H9 (cell line): Measurements from ENCODE around the gene SIGLEC11. TPM values are rescaled to one million over a fixed set of nuclear protein-coding genes. Genes with fewer than 3 reads are reported as not detected.

Source experiments
- DNase-seq: peaks from one replicate; pipeline ENCODE4 v3.0.0-alpha.2; 2017
- H2AFZ ChIP-seq: one replicate; pipeline ENCODE4 v1.6.1; 2013; ENCODE audit warnings: mild to moderate bottlenecking, low read length, control low read depth, moderate library complexity
- H2AK5ac ChIP-seq: 2 replicates; pipeline ENCODE4 v1.6.1; 2013; ENCODE audit warnings: low read length, control low read depth, mixed read lengths; ENCODE audit not compliant: insufficient read length
- H2BK120ac ChIP-seq: one replicate; pipeline ENCODE4 v1.6.1; 2013; ENCODE audit warnings: low read depth, mild to moderate bottlenecking, low read length, control low read depth, inconsistent platforms; ENCODE audit not compliant: poor library complexity, severe bottlenecking
- H2BK12ac ChIP-seq: 2 replicates; pipeline ENCODE4 v1.6.1; 2013; ENCODE audit warnings: low read length, control low read depth, mixed read lengths, low read depth; ENCODE audit not compliant: insufficient read length
- H2BK15ac ChIP-seq: 2 replicates; pipeline ENCODE4 v1.6.1; 2013; ENCODE audit warnings: low read depth, low read length, control low read depth
- H2BK20ac ChIP-seq: one replicate; pipeline ENCODE4 v1.6.1; 2013; ENCODE audit warnings: low read depth, mild to moderate bottlenecking, low read length, control low read depth, inconsistent platforms; ENCODE audit not compliant: poor library complexity, severe bottlenecking
- H2BK5ac ChIP-seq: 2 replicates; pipeline ENCODE4 v1.6.1; 2013; ENCODE audit warnings: low read length, control low read depth, mixed read lengths; ENCODE audit not compliant: insufficient read length
- H3K14ac ChIP-seq: 2 replicates; pipeline ENCODE4 v1.6.1; 2013; ENCODE audit warnings: low read length, control low read depth; ENCODE audit not compliant: insufficient read depth
- H3K18ac ChIP-seq: 2 replicates; pipeline ENCODE4 v1.6.1; 2013; ENCODE audit warnings: low read depth, mild to moderate bottlenecking, mixed read lengths, low read length, control low read depth; ENCODE audit not compliant: insufficient read length
- H3K23ac ChIP-seq: 2 replicates; pipeline ENCODE4 v1.6.1; 2013; ENCODE audit warnings: low read length, control low read depth, mixed read lengths, low read depth; ENCODE audit not compliant: insufficient read length
- H3K23me2 ChIP-seq: 2 replicates; pipeline ENCODE4 v1.6.1; 2013; ENCODE audit warnings: low read depth, mild to moderate bottlenecking, mixed read lengths, low read length, control low read depth; ENCODE audit not compliant: insufficient read length, poor library complexity, severe bottlenecking
- H3K27ac ChIP-seq: 2 replicates; pipeline ENCODE4 v1.5.1; 2013; ENCODE audit warnings: low read length, control low read depth, mixed read lengths, low read depth; ENCODE audit not compliant: insufficient read length
- H3K27me3 ChIP-seq: 2 replicates; pipeline ENCODE4 v1.6.1; 2013; ENCODE audit warnings: low read length, control low read depth, inconsistent platforms; ENCODE audit not compliant: insufficient read depth
- H3K4ac ChIP-seq: 2 replicates; pipeline ENCODE4 v1.6.1; 2013; ENCODE audit warnings: low read depth, mild to moderate bottlenecking, control low read depth, inconsistent platforms, low read length, moderate library complexity
- H3K4me1 ChIP-seq: 2 replicates; pipeline ENCODE4 v1.6.1; 2013; ENCODE audit warnings: low read length, control low read depth, inconsistent platforms; ENCODE audit not compliant: insufficient read depth
- H3K4me2 ChIP-seq: 2 replicates; pipeline ENCODE4 v1.6.1; 2013; ENCODE audit warnings: low read length, control low read depth, mixed read lengths; ENCODE audit not compliant: insufficient read length, insufficient read depth
- H3K56ac ChIP-seq: 2 replicates; pipeline ENCODE4 v1.6.1; 2013; ENCODE audit warnings: low read depth, mild to moderate bottlenecking, mixed read lengths, low read length, control low read depth; ENCODE audit not compliant: insufficient read length
- H3K79me1 ChIP-seq: 2 replicates; pipeline ENCODE4 v1.6.1; 2013; ENCODE audit warnings: low read depth, mild to moderate bottlenecking, moderate library complexity, low read length, control low read depth, inconsistent platforms; ENCODE audit not compliant: insufficient read depth, poor library complexity, severe bottlenecking
- H3K79me2 ChIP-seq: 2 replicates; pipeline ENCODE4 v1.6.1; 2013; ENCODE audit warnings: low read length, control low read depth, inconsistent platforms; ENCODE audit not compliant: insufficient read depth
- H3K9ac ChIP-seq: 2 replicates; pipeline ENCODE4 v1.6.1; 2013; ENCODE audit warnings: low read length, control low read depth, mixed read lengths; ENCODE audit not compliant: insufficient read length; ENCODE audit errors: extremely low read depth
- H3K9me3 ChIP-seq: one replicate; pipeline ENCODE4 v1.6.1; 2013; ENCODE audit warnings: low read depth, low read length, inconsistent platforms; ENCODE audit not compliant: control insufficient read depth
- H3T11ph ChIP-seq: one replicate; pipeline ENCODE4 v1.6.1; 2013; ENCODE audit warnings: mild to moderate bottlenecking, low read length, control low read depth, inconsistent platforms
- H4K20me1 ChIP-seq: one replicate; pipeline ENCODE4 v1.6.1; 2013; ENCODE audit not compliant: control insufficient read depth, insufficient read length, insufficient read depth
- H4K5ac ChIP-seq: 2 replicates; pipeline ENCODE4 v1.6.1; 2013; ENCODE audit warnings: low read depth, mild to moderate bottlenecking, mixed read lengths, low read length, control low read depth; ENCODE audit not compliant: insufficient read length
- H4K8ac ChIP-seq: replicated peaks from 2 replicates; pipeline ENCODE4 v1.6.1; 2013; ENCODE audit warnings: low read length, control low read depth, mixed read lengths, low read depth; ENCODE audit not compliant: insufficient read length
- H4K91ac ChIP-seq: 2 replicates; pipeline ENCODE4 v1.6.1; 2013; ENCODE audit warnings: low read depth, mild to moderate bottlenecking, moderate library complexity, mixed read lengths, low read length, control low read depth; ENCODE audit not compliant: insufficient read length
- H3K27ac Mint-ChIP-seq, 3 experiments: 2 replicates in 2 of 3; 3 replicates in 1 of 3; pipeline ENCODE4 v1.8.0; 2020 to 2021; ENCODE audit warnings: mixed read lengths in 3 of 3, mild to moderate bottlenecking in 1 of 3, moderate library complexity in 1 of 3
- H3K27me3 Mint-ChIP-seq: 2 replicates; pipeline ENCODE4 v1.8.0; 2021; ENCODE audit warnings: low read depth, mild to moderate bottlenecking, moderate library complexity, mixed read lengths
- H3K36me3 Mint-ChIP-seq, 3 experiments: 2 replicates in 2 of 3; 3 replicates in 1 of 3; pipeline ENCODE4 v1.8.0; 2020 to 2021; ENCODE audit warnings: low read depth in 3 of 3, mixed read lengths in 3 of 3; ENCODE audit not compliant: insufficient read depth in 1 of 3
- H3K4me1 Mint-ChIP-seq, 2 experiments: 2 replicates each; pipeline ENCODE4 v1.8.0; 2020; ENCODE audit warnings: mixed read lengths in 2 of 2
- H3K4me3 Mint-ChIP-seq, 2 experiments: 2 replicates in 1 of 2; 3 replicates in 1 of 2; pipeline ENCODE4 v1.8.0; 2020 to 2021; ENCODE audit warnings: mild to moderate bottlenecking in 2 of 2, mixed read lengths in 2 of 2, moderate library complexity in 1 of 2
- H3K9me3 Mint-ChIP-seq, 2 experiments: 2 replicates in 1 of 2; 3 replicates in 1 of 2; pipeline ENCODE4 v1.8.0; 2020; ENCODE audit warnings: mild to moderate bottlenecking in 2 of 2, mixed read lengths in 2 of 2, moderate library complexity in 1 of 2
- CTCF ChIP-seq: fragments of 200-600 bp; sonication (generic); conservative IDR thresholded peaks from 3 replicates; pipeline ENCODE4 v1.8.0; 2021; ENCODE audit warnings: antibody characterized with exemption, mild to moderate bottlenecking
- WGBS: extraction: QIAGEN DNeasy Blood & Tissue Kit; methylation state at CpG from one replicate; pipeline ENCODE4 v1.1.7; 2013; ENCODE audit warnings: missing lambda C conversion rate, low lambda C conversion rate, mixed read lengths; ENCODE audit not compliant: insufficient read length; ENCODE audit errors: extremely low coverage; 5-methylcytosine and 5-hydroxymethylcytosine counted together
- total RNA-seq: library from RNA; stranded (reverse); gene quantifications from 2 replicates; pipeline ENCODE4 v1.2.1, GENCODE V29; 2021

The SIGLEC11 gene
- total RNA-seq, 1 experiment from 2014 or later: not detected

- Histone ChIP-seq H2AFZ (no peak overlapping the region), H2BK5ac (no peak overlapping the region), H2BK120ac (no peak overlapping the region), H4K5ac (no peak overlapping the region), H2AK5ac (no peak overlapping the region), H3K79me1 (no peaks in the 10 kb centered on the region), H3K4me2 (no peak overlapping the region), H3K14ac (no peak overlapping the region), H3K9me3 (no peaks in the 10 kb centered on the region), H4K91ac (no peak overlapping the region), H3K18ac (no peak overlapping the region), H3K4me1 (no peaks in the 10 kb centered on the region), H3K4ac (no peak overlapping the region), H3T11ph (no peak overlapping the region), H3K79me2 (no peaks in the 10 kb centered on the region), H3K23ac (no peak overlapping the region), H3K9ac (no peak overlapping the region), H2BK15ac (no peak overlapping the region), H3K27me3 (no peaks in the 10 kb centered on the region), H3K23me2 (no peaks in the 10 kb centered on the region), H3K56ac (no peak overlapping the region), H2BK20ac (no peak overlapping the region), H4K20me1 (no peaks in the 10 kb centered on the region), H2BK12ac (no peak overlapping the region), H3K27ac (no peak overlapping the region), H4K8ac (no peak overlapping the region)
- Mint-ChIP-seq H3K9me3 (no peaks in the 10 kb centered on the region), H3K27me3 (no peaks in the 10 kb centered on the region), H3K36me3 (peaks cover 10 to 42% (median 37%) of the 10 kb centered on the region in 3 experiments), H3K27ac (no peak overlapping the region), H3K4me3 (no peak overlapping the region), H3K4me1 (no peaks in the 10 kb centered on the region)
- TF ChIP-seq CTCF: no peak
- WGBS: no CpG with 5 or more reads among the region's 11 CpGs
- no peak for DNase-seq
Observed at GRCh38 chr19:50003810-50004419, 42.9 kb upstream of the SIGLEC11 start.
